Activated naive CD4-positive, alpha-beta T cell treated with anti-CD3 and anti-CD28 coated beads, Interleukin-2, amount 50 U/mL, for 72 hours (primary cell): ENCODE measurements around the gene DPF1. TPM values are rescaled to one million over a fixed set of nuclear protein-coding genes. Genes with fewer than 3 reads are reported as not detected.
"Not testable (repeated sequence)": the region's sequence is repeated elsewhere in the genome, so short reads cannot be mapped to it uniquely, and the experiment has no call there.

ENCODE experiments used
- ATAC-seq, 2 donors: fragments of 150-1000 bp; cut with Tn5 transposase; 2 replicates each; pipeline ENCODE4 v1.10.0; 2021; ENCODE audit warnings: mild to moderate bottlenecking in 2 of 2, moderate library complexity in 2 of 2
- DNase-seq, 2 donors: peaks; one replicate each; pipeline ENCODE4 v3.0.0; 2021 to 2022; ENCODE audit warnings: low spot score in 2 of 2
- H3K27ac Mint-ChIP-seq, 2 donors: one replicate each; pipeline ENCODE4 v1.8.0; 2022; ENCODE audit warnings: mild to moderate bottlenecking in 2 of 2, mixed read lengths in 2 of 2
- H3K36me3 Mint-ChIP-seq, 2 donors: one replicate each; pipeline ENCODE4 v1.8.0; 2022; ENCODE audit warnings: mixed read lengths in 2 of 2
- H3K9me3 Mint-ChIP-seq, 2 donors: one replicate each; pipeline ENCODE4 v1.8.0; 2022; ENCODE audit warnings: mixed read lengths in 2 of 2
- total RNA-seq, 2 donors: library from RNA; stranded (reverse); gene quantifications; one replicate each; pipeline ENCODE4 v1.2.3, GENCODE V29; 2022

Gene DPF1
- total RNA-seq, 2 donors from 2014 or later, result 2.1 TPM; not detected in 1

- ATAC-seq (no peak), DNase-seq (no peak)
- no peaks in the 10 kb centered on the region for H3K36me3 Mint-ChIP-seq
- H3K9me3 Mint-ChIP-seq, result no peaks in the 10 kb centered on the region
- H3K27ac Mint-ChIP-seq, result no peak overlapping the region
These were observed 29.1 kb upstream of the DPF1 start for GRCh38 chr19:38252941-38253691.

GRCh38 chr19:38252385-38252784 lies 28.4 kb upstream of the DPF1 start:
- ATAC-seq (no peak), DNase-seq (no peak)
- no peaks in the 10 kb centered on the region for H3K36me3 Mint-ChIP-seq
- no peaks in the 10 kb centered on the region for H3K9me3 Mint-ChIP-seq
- no peak overlapping the region for H3K27ac Mint-ChIP-seq

GRCh38 chr19:38251564-38252051 lies 27.6 kb upstream of the DPF1 start:
- no peak for DNase-seq
- no peaks in the 10 kb centered on the region for H3K9me3 Mint-ChIP-seq
- no peak for ATAC-seq
- H3K36me3 Mint-ChIP-seq, result no peaks in the 10 kb centered on the region
- H3K27ac Mint-ChIP-seq, result peak overlapping the region in 1 of 2 donors; percentile 72

GRCh38 chr19:38250821-38251563 lies 27.0 kb upstream of the DPF1 start:
- peak overlapping the region in 1 of 2 donors; percentile 72 for H3K27ac Mint-ChIP-seq
- no peaks in the 10 kb centered on the region for H3K9me3 Mint-ChIP-seq
- DNase-seq, result no peak
- no peak for ATAC-seq
- H3K36me3 Mint-ChIP-seq, result no peaks in the 10 kb centered on the region

- ATAC-seq (no peak), DNase-seq (no peak)
- H3K27ac Mint-ChIP-seq, result no peak overlapping the region
- H3K36me3 Mint-ChIP-seq, result no peaks in the 10 kb centered on the region
- H3K9me3 Mint-ChIP-seq, result no peaks in the 10 kb centered on the region
These were observed 26.4 kb upstream of the DPF1 start for GRCh38 chr19:38250428-38250820.

- H3K27ac Mint-ChIP-seq, result no peak overlapping the region
These were observed 24.4 kb upstream of the DPF1 start for GRCh38 chr19:38248421-38248820.

GRCh38 chr19:38247734-38248268 lies 23.8 kb upstream of the DPF1 start:
- no peak for ATAC-seq
- no peaks in the 10 kb centered on the region for H3K9me3 Mint-ChIP-seq
- no peak overlapping the region for H3K27ac Mint-ChIP-seq
- no peak for DNase-seq
- H3K36me3 Mint-ChIP-seq, result no peaks in the 10 kb centered on the region

More at GRCh38 chr19:38248421-38248820, 24.4 kb upstream of the DPF1 start:
- no peaks in the 10 kb centered on the region for H3K9me3 Mint-ChIP-seq
- H3K36me3 Mint-ChIP-seq, result no peaks in the 10 kb centered on the region
- no peak for DNase-seq
- no peak for ATAC-seq

GRCh38 chr19:38247126-38247525 lies 23.1 kb upstream of the DPF1 start:
- no peaks in the 10 kb centered on the region for H3K36me3 Mint-ChIP-seq
- ATAC-seq (no peak), DNase-seq (no peak)
- H3K27ac Mint-ChIP-seq, result no peak overlapping the region
- H3K9me3 Mint-ChIP-seq, result no peaks in the 10 kb centered on the region

- Mint-ChIP-seq H3K9me3 (no peaks in the 10 kb centered on the region), H3K36me3 (no peaks in the 10 kb centered on the region), H3K27ac (no peak overlapping the region)
These were observed 21.9 kb upstream of the DPF1 start for GRCh38 chr19:38245826-38246498.

GRCh38 chr19:38243279-38243673 lies 19.3 kb upstream of the DPF1 start:
- no peaks in the 10 kb centered on the region for H3K36me3 Mint-ChIP-seq
- peak in 1 of 2 donors; percentile 16 for ATAC-seq
- H3K27ac Mint-ChIP-seq, result peak overlapping the region; percentile 55 to 70
- no peak for DNase-seq
- no peaks in the 10 kb centered on the region for H3K9me3 Mint-ChIP-seq

More at GRCh38 chr19:38245826-38246498, 21.9 kb upstream of the DPF1 start:
- no peak for DNase-seq
- no peak for ATAC-seq

- ATAC-seq (no peak), DNase-seq (no peak)
- Mint-ChIP-seq H3K9me3 (no peaks in the 10 kb centered on the region), H3K36me3 (no peaks in the 10 kb centered on the region), H3K27ac (peak overlapping the region in 1 of 2 donors; percentile 0)
These were observed 15.8 kb upstream of the DPF1 start for GRCh38 chr19:38239816-38240215.

GRCh38 chr19:38234615-38235014 lies 10.6 kb upstream of the DPF1 start:
- ATAC-seq, result no peak
- Mint-ChIP-seq H3K36me3 (no peaks in the 10 kb centered on the region), H3K27ac (no peak overlapping the region), H3K9me3 (no peaks in the 10 kb centered on the region)
- DNase-seq, result no peak

GRCh38 chr19:38233740-38234251 lies 9.8 kb upstream of the DPF1 start:
- Mint-ChIP-seq H3K27ac (no peak overlapping the region), H3K36me3 (no peaks in the 10 kb centered on the region), H3K9me3 (no peaks in the 10 kb centered on the region)
- ATAC-seq (peak; percentile 59 to 95), DNase-seq (peak; percentile 77 to 91)

GRCh38 chr19:38231918-38232317 lies 7.9 kb upstream of the DPF1 start:
- Mint-ChIP-seq H3K27ac (no peak overlapping the region), H3K36me3 (no peaks in the 10 kb centered on the region), H3K9me3 (no peaks in the 10 kb centered on the region)
- ATAC-seq, result no peak
- DNase-seq, result no peak

GRCh38 chr19:38230506-38231133 lies 6.6 kb upstream of the DPF1 start:
- H3K36me3 Mint-ChIP-seq, ATAC-seq, H3K27ac Mint-ChIP-seq, DNase-seq, H3K9me3 Mint-ChIP-seq: not testable (repeated sequence)

- Mint-ChIP-seq H3K27ac (no peak overlapping the region), H3K9me3 (no peaks in the 10 kb centered on the region), H3K36me3 (no peaks in the 10 kb centered on the region)
- peak; percentile 42 to 94 for ATAC-seq
- peak in 1 of 2 donors; percentile 76 for DNase-seq
These were observed 5.6 kb upstream of the DPF1 start for GRCh38 chr19:38229585-38230073.
